OCI-LY7 (cell line): ENCODE data around the gene ENKD1.

Source experiments
- CTCF ChIP-seq: fragments of 200-600 bp; sonication (generic); conservative IDR thresholded peaks from 2 replicates; pipeline ENCODE4 v1.5.1; 2014; ENCODE audit warnings: mild to moderate bottlenecking, antibody characterized with exemption, low read length, moderate library complexity, mixed read lengths
- EZH2phosphoT487 ChIP-seq: fragments of 200-600 bp; sonication (generic); IDR thresholded peaks from 2 replicates; pipeline ENCODE4 v1.6.1; 2018; ENCODE audit warnings: low read depth, borderline replicate concordance, mild to moderate bottlenecking, mixed run types, antibody characterized with exemption, low read length, moderate library complexity, mixed read lengths

- TF ChIP-seq CTCF = no peak
- no peak for TF ChIP-seq EZH2phosphoT487
Observed at GRCh38 chr16:67697422-67698185, 31.1 kb upstream of the ENKD1 start.
